Stomach (tissue), 4 donors: ENCODE results near the gene ESPNL.

ENCODE experiments used
- POLR2A ChIP-seq, 4 donors: fragments of 450-650 bp; IDR thresholded peaks; one replicate each; pipeline ENCODE4 v1.6.1; 2016; ENCODE audit warnings: antibody characterized with exemption in 4 of 4, control low read depth in 2 of 4, mild to moderate bottlenecking in 1 of 4, moderate library complexity in 1 of 4
- POLR2AphosphoS5 ChIP-seq, 3 donors: sonication (generic); formaldehyde crosslinking; IDR thresholded peaks; one replicate each; pipeline ENCODE4 v1.6.1; 2016; ENCODE audit warnings: antibody characterized with exemption in 3 of 3
- TF ChIP-seq, protein P1 (sequence below), 7 experiments: fragments of 450-650 bp in 4 of 7; fragments of 200-600 bp in 3 of 7; sonication (generic) in 3 of 7; IDR thresholded peaks; one replicate each; pipeline ENCODE4 v1.5.1; 2016 to 2019; ENCODE audit warnings: antibody characterized with exemption in 7 of 7, control low read depth in 2 of 7, mild to moderate bottlenecking in 1 of 7

DNA sequence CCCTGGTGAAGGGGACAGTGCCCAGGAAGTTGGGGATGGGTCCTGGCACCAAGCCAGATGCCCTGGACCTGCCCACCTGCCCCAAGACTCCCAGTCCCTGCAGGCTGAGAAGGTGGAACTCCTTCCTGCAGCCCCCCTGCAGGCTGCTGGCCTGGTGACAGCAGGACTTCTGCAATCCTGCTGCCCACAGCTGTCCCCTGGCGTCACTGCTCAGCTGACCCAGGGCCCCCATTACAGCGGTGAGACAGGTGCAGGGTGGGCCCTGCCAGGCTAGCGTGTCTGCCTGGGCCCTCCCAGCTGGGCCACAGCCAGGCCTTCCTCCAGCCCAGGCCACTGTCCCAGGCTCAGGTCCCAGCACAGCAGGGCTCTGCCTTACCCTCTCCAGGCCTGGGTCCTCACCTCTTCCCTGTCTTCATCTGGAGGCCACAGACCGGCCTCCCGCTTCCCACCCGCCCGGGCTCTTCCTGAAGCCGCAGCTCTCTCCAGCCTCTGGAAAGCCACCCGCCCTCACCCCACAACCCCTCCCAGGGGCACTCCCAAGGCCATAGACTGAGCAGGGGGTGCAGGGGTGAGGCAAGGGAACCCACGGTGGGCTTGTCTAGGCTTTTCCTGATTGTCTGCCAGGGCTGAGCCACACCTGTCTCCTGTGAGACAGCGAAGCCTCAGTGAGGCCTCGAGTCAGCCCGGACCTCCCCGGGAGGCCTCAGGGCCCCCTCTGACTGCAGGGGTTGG is 49.9 kb downstream of the ESPNL start:
- TF ChIP-seq, protein P1, sequence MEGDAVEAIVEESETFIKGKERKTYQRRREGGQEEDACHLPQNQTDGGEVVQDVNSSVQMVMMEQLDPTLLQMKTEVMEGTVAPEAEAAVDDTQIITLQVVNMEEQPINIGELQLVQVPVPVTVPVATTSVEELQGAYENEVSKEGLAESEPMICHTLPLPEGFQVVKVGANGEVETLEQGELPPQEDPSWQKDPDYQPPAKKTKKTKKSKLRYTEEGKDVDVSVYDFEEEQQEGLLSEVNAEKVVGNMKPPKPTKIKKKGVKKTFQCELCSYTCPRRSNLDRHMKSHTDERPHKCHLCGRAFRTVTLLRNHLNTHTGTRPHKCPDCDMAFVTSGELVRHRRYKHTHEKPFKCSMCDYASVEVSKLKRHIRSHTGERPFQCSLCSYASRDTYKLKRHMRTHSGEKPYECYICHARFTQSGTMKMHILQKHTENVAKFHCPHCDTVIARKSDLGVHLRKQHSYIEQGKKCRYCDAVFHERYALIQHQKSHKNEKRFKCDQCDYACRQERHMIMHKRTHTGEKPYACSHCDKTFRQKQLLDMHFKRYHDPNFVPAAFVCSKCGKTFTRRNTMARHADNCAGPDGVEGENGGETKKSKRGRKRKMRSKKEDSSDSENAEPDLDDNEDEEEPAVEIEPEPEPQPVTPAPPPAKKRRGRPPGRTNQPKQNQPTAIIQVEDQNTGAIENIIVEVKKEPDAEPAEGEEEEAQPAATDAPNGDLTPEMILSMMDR (IDR thresholded peaks at IDR 0.05) = no peak
- TF ChIP-seq POLR2A (IDR thresholded peaks at IDR 0.05) = no peak
- TF ChIP-seq POLR2AphosphoS5 (IDR thresholded peaks at IDR 0.05) = no peak
